GM12892 (cell line): ENCODE data around the gene FLT3.

ENCODE experiments used
- POLR2A ChIP-seq: IDR thresholded peaks from 2 replicates; pipeline ENCODE4 v1.6.1; 2011; ENCODE audit warnings: low read depth, low read length, control low read depth
- POLR2AphosphoS5 ChIP-seq: IDR thresholded peaks from 2 replicates; pipeline ENCODE4 v1.6.1; 2011; ENCODE audit warnings: low read depth, low read length, control low read depth
- TAF1 ChIP-seq: IDR thresholded peaks from 2 replicates; pipeline ENCODE4 v1.6.1; 2011; ENCODE audit warnings: low read depth, mild to moderate bottlenecking, control low read depth, low read length, borderline replicate concordance

GRCh38 chr13:27959976-27960361 lies 140.4 kb downstream of the FLT3 start:
- TF ChIP-seq POLR2A (no peak), POLR2AphosphoS5 (no peak), TAF1 (no peak)
